Measurements from ENCODE around the gene UBD. TPM values are rescaled to one million over a fixed set of nuclear protein-coding genes. Genes with fewer than 3 reads are reported as not detected.

Gene UBD
- total and polyA plus RNA-seq, 9 donors, result 0.22 to 4.2 (median 0.43) TPM; not detected in 2

DNA sequence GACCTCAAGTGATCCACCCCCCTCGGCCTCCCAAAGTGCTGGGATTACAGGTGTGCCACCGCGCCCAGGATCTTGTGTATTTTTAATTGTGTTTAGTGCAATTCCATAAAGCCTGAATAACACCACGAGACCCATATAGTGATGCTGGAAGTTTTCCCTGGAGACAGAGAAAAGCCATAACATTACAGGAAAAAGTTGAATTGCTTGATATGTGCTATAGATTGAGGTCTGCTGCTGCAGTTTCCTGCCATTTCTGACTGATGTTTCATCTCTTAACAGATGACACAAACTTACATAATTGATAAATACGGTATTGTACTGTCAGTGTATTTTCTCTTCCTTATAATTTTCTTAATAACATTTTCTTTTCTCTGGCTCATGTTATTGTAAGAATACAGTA, 7.3 kb upstream of the UBD start:
- 65 to 82% (median 76%) methylated on average over 5 of the region's 5 CpGs for WGBS, 3 donors
- Histone ChIP-seq H3K4me3 (no peak overlapping the region), H3K27me3 (no peaks in the 10 kb centered on the region), H3K9me3 (no peaks in the 10 kb centered on the region), H3K27ac (no peak overlapping the region), H3K4me1 (ENCODE audit: insufficient read depth) (no peaks in the 10 kb centered on the region), H3K36me3 (no peaks in the 10 kb centered on the region)
- DNase-seq, result no peak
- TF ChIP-seq EP300 (IDR thresholded peaks at IDR 0.05), result no peak
- TF ChIP-seq, protein P1, sequence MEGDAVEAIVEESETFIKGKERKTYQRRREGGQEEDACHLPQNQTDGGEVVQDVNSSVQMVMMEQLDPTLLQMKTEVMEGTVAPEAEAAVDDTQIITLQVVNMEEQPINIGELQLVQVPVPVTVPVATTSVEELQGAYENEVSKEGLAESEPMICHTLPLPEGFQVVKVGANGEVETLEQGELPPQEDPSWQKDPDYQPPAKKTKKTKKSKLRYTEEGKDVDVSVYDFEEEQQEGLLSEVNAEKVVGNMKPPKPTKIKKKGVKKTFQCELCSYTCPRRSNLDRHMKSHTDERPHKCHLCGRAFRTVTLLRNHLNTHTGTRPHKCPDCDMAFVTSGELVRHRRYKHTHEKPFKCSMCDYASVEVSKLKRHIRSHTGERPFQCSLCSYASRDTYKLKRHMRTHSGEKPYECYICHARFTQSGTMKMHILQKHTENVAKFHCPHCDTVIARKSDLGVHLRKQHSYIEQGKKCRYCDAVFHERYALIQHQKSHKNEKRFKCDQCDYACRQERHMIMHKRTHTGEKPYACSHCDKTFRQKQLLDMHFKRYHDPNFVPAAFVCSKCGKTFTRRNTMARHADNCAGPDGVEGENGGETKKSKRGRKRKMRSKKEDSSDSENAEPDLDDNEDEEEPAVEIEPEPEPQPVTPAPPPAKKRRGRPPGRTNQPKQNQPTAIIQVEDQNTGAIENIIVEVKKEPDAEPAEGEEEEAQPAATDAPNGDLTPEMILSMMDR (IDR thresholded peaks at IDR 0.05), result no peak
- TF ChIP-seq POLR2A (IDR thresholded peaks at IDR 0.05), result no peak
- intact Hi-C loops (cut with DNase I), result no loop called here

DNA sequence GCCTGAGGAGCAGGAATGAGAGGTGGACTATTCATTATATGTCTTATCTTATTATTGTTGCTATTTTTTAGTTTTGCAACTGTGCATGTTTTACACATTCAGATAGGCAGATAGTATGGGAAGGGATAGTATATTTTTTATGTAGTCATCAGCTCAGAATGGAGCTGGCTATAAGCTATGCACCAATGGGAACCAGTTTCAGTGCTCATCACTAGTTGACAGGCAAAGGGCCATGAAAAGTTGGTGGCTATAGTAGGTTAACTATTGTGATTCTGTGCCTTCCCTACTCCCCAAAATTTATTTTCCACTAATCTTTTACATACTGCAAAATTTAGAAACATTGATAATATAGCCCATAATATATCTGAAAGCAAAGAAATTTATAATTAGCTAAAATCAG, 5.3 kb upstream of the UBD start:
- Histone ChIP-seq H3K36me3 (no peaks in the 10 kb centered on the region), H3K4me1 (ENCODE audit: insufficient read depth) (no peaks in the 10 kb centered on the region), H3K27ac (no peak overlapping the region), H3K9me3 (no peaks in the 10 kb centered on the region), H3K4me3 (no peak overlapping the region), H3K27me3 (no peaks in the 10 kb centered on the region)
- no peak for TF ChIP-seq POLR2A (IDR thresholded peaks at IDR 0.05)
- TF ChIP-seq, protein P1 (IDR thresholded peaks at IDR 0.05), result no peak
- no peak for TF ChIP-seq EP300 (IDR thresholded peaks at IDR 0.05)
- no peak for DNase-seq
- intact Hi-C loops (cut with DNase I), result no loop called here

DNA sequence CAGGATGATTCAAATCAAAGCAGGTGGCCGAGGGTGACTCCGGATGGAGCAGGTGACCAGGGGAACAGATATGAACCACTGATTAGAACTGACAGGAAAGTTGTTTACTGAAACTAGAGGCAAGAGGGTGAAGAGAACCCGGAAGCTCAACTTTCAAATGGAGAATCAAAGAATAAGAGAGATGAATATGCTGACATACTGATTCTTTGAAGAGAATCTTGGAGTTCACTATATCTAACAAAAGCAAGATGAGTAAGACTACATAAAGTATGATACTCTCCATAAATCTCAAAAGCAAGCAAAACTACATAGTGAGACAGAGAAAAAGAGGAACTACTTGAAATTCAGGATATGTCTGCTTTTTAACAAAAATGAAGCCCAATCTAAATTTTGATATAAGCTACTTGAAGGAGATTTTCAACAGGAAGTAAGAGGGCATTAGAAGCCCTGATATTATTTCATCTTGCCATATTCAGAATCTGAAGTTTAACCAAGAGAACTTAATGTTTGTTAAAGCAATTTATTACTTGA, 4.0 kb upstream of the UBD start:
- Histone ChIP-seq H3K36me3 (no peaks in the 10 kb centered on the region), H3K4me1 (ENCODE audit: insufficient read depth) (no peaks in the 10 kb centered on the region), H3K27me3 (no peaks in the 10 kb centered on the region), H3K9me3 (no peaks in the 10 kb centered on the region), H3K27ac (no peak overlapping the region), H3K4me3 (no peak overlapping the region)
- no peak for DNase-seq
- 72 to 80% (median 73%) methylated on average over 3 of the region's 3 CpGs for WGBS, 3 donors
- TF ChIP-seq EP300 (IDR thresholded peaks at IDR 0.05) (no peak), POLR2A (IDR thresholded peaks at IDR 0.05) (no peak)
- TF ChIP-seq, protein P1 (IDR thresholded peaks at IDR 0.05), result no peak
- intact Hi-C loops (cut with DNase I), result no loop called here

DNA sequence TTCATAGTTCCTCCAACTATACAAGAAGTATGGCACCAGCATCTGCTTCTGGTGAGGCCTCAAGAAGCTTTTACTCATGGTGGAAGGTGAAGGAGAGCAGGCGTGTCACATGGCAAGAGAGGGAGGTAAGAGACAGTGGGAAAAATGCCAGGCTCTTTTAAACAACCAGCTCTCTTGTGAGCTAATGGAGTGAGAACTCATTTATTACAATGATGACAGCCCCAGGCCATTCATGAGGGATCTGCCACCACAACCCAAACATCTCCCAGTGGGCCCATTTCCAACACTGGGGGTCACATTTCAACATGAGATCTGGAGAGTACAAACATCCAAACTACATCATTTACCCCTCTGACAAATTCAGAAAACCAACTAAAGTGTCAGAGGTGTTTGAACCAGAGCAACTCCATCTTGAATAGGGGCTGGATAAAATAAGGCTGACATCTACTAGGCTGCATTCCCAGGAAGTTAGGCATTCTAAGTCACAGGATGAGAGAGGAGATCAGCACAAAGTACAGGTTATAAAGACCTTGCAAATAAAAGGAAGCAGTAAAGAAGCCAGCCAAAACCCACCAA, 2.2 kb upstream of the UBD start:
- WGBS, 3 donors, result 47 to 70% (median 57%) methylated on average over 1 of the region's 1 CpG
- intact Hi-C loops (cut with DNase I), result no loop called here
- TF ChIP-seq POLR2A (IDR thresholded peaks at IDR 0.05) (no peak), EP300 (IDR thresholded peaks at IDR 0.05) (no peak)
- TF ChIP-seq, protein P1 (IDR thresholded peaks at IDR 0.05), result no peak

More for the DNA sequence above, 2.2 kb upstream of the UBD start:
- Histone ChIP-seq H3K4me1 (ENCODE audit: insufficient read depth) (no peaks in the 10 kb centered on the region), H3K27ac (no peak overlapping the region), H3K9me3 (no peaks in the 10 kb centered on the region), H3K27me3 (no peaks in the 10 kb centered on the region), H3K36me3 (no peaks in the 10 kb centered on the region), H3K4me3 (no peak overlapping the region)
- no peak for DNase-seq

All from ovary (tissue), 9 donors.